IPS-15b (cell line): ENCODE measurements around the gene SPDYC.

Source experiments
- H3K27me3 ChIP-seq: one replicate; pipeline ENCODE4 v1.6.1; 2013; ENCODE audit warnings: low read length; ENCODE audit not compliant: control insufficient read depth, insufficient read depth
- H3K36me3 ChIP-seq: one replicate; pipeline ENCODE4 v1.6.1; 2013; ENCODE audit warnings: low read length; ENCODE audit not compliant: control insufficient read depth, insufficient read depth
- H3K4me1 ChIP-seq: one replicate; pipeline ENCODE4 v1.6.1; 2013; ENCODE audit warnings: mild to moderate bottlenecking, low read length; ENCODE audit not compliant: control insufficient read depth, insufficient read depth
- H3K4me3 ChIP-seq: one replicate; pipeline ENCODE4 v1.5.1; 2013; ENCODE audit warnings: low read depth, low read length
- H3K9ac ChIP-seq: one replicate; pipeline ENCODE4 v1.6.1; 2013; ENCODE audit warnings: low read depth, mild to moderate bottlenecking, low read length
- H3K9me3 ChIP-seq: one replicate; pipeline ENCODE4 v1.6.1; 2013; ENCODE audit warnings: mild to moderate bottlenecking, low read length; ENCODE audit not compliant: control insufficient read depth, insufficient read depth

SPDYC gene

DNA sequence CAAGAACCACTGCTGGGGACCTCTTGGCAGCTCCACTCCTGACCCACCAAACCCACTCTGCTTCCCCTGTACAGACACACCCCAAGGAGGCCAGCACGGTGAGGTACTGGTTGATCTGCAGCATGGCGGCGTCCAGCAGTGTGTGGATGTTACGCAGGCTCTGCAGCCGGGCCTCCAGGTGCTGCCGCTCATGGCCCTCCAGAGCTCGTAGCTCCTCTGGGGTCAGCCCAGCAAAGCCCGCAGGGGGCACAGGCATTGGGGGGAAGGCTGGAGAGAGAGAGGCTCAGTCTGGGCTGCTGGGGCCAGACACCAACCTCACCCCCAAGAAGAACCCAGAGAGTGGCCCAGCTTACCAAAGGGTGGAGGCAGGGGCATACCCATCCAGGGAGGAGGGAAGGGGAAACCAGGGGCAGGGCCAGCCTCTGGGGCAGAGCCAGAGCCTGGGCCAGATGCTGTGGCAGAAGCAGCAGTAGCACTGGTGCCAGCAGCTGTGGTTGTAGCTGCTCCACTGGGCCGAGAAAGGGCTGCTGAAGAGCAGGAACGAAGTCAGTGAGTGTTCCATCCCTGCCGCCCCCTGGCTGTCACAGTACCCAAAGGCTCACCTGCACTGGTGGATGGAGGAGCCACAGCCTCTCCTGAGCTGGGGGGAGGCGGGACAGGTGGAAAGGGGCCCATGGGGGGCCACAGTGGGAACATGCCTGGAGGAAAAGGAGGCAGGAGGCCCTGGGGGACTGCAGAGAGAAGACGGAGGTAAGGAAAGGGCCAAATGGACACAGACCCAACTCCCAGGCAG is 40.2 kb upstream of the SPDYC start:
- no peak overlapping the region for H3K9ac ChIP-seq
- H3K4me1 ChIP-seq: no peaks in the 10 kb centered on the region
- no peaks in the 10 kb centered on the region for H3K9me3 ChIP-seq
- H3K36me3 ChIP-seq: peaks cover 73% of the 10 kb centered on the region
- no peaks in the 10 kb centered on the region for H3K27me3 ChIP-seq
- H3K4me3 ChIP-seq: no peak overlapping the region

DNA sequence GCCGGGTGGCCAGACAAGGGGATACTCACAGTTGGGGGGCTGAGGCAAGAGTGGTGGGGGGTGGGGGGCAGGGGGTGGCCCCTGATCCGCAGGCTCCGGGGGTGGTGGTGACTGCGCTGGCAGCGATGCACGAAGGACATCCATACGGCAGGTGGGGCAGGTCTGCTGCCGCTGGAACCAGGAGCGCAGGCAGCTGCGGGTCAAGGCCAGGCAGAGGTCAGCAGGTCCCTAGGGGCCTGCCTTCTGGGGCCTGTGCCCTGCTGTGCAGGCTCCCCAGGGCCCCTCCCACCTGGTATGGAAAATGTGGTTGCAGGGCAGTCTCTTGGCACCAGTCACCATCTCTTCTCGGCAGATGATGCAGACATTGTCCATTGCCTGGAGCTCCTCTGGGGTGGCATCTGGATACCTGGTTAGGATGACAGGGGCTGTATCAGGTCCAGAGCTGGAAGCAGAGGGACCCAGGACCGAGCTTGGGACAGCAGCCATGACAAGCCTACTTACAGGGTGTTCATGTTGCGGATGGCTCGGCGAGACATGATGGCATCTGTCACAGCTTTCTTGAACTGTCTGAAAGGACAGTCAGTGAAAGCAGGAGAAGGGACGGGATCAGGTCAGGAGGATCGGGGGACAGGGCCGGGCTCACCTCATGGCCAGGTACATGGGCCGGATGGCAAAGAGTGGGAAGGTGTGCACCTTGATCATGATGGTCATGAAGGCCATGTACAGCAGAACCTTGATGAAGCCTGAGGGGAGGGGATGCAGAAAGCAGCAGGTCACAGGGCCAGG is 39.2 kb upstream of the SPDYC start:
- no peak overlapping the region for H3K4me3 ChIP-seq
- peaks cover 3% of the 10 kb centered on the region for H3K4me1 ChIP-seq
- H3K27me3 ChIP-seq: no peaks in the 10 kb centered on the region
- H3K36me3 ChIP-seq: peaks cover 64% of the 10 kb centered on the region
- H3K9ac ChIP-seq: no peak overlapping the region
- no peaks in the 10 kb centered on the region for H3K9me3 ChIP-seq

DNA sequence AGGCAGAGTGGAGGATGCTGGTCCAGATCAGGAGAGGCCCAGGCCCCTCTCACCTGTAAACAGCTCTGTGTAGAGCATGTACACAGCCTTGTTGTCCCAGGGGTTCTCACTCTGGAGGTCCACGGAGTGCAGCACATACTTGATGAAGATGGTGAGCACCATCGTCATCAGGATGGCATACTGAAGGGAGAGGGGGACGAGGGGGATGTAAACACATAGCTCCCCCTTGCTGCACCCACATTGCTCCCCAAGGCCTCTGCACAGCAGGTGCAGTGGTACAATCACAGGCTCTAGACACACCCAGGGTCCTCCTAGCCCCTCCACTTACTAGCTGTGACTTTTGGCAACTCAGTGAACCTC is 38.6 kb upstream of the SPDYC start:
- no peaks in the 10 kb centered on the region for H3K27me3 ChIP-seq
- H3K4me3 ChIP-seq: no peak overlapping the region
- H3K9me3 ChIP-seq: no peaks in the 10 kb centered on the region
- peaks cover 4% of the 10 kb centered on the region for H3K4me1 ChIP-seq
- H3K9ac ChIP-seq: no peak overlapping the region
- H3K36me3 ChIP-seq: peaks cover 59% of the 10 kb centered on the region

DNA sequence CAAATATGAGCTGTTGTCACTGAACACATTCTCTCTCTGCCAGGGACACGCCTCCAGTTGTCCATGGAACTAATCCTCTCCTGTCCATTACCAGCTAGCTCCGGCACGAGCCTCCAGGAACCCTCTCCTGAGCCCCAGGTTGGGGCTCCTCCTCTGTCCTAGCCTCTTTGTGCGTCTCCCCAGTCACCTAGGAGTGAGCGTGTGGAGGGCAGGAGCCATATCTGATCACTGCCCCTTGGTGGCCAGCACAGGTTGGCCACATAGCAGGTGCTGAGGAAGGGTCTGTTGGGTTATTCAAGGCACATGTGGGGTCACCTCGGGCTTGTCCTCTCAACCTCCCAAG is 38.2 kb upstream of the SPDYC start:
- Histone ChIP-seq H3K9ac (no peak overlapping the region), H3K27me3 (no peaks in the 10 kb centered on the region), H3K4me3 (no peak overlapping the region), H3K9me3 (no peaks in the 10 kb centered on the region), H3K4me1 (peaks cover 4% of the 10 kb centered on the region), H3K36me3 (peaks cover 54% of the 10 kb centered on the region)

DNA sequence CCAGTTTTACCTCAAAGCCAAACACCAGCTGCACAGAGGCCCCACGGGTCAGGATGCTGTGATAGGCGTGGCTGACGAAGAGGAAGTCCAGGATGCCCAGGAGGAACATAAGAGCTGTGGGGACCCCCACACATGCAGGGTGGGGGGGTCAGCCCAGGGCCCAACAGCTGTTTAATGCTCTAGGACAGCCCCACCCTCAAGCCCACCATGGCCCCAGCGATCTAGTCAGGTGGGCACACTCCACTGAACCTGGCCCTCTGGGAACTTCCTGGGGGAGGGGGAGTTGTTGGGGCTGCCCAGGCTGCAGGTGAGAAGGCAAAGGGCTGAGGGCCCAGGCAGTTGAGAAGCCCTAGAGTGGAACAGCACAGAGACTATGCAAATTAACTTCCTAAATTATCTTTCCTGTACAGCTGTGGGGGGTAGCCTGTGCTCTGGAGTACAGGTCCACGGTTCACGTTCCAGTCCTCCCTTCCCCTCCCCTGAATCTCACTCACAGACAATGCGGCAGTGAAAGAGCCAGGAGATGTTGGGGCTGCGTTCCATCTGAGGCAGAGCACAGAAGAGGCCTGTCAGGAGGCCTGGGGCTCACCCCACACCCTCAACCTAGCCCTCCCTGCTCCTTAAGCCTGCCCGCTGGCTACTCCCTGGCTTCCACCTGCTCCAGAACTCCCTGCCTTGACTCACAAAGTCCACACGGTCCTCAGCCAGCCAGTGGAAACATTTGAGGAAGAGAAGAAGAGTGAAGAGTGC is 37.6 kb upstream of the SPDYC start:
- H3K36me3 ChIP-seq: peaks cover 53% of the 10 kb centered on the region
- no peak overlapping the region for H3K4me3 ChIP-seq
- no peaks in the 10 kb centered on the region for H3K9me3 ChIP-seq
- no peaks in the 10 kb centered on the region for H3K27me3 ChIP-seq
- H3K9ac ChIP-seq: no peak overlapping the region
- H3K4me1 ChIP-seq: peaks cover 4% of the 10 kb centered on the region

DNA sequence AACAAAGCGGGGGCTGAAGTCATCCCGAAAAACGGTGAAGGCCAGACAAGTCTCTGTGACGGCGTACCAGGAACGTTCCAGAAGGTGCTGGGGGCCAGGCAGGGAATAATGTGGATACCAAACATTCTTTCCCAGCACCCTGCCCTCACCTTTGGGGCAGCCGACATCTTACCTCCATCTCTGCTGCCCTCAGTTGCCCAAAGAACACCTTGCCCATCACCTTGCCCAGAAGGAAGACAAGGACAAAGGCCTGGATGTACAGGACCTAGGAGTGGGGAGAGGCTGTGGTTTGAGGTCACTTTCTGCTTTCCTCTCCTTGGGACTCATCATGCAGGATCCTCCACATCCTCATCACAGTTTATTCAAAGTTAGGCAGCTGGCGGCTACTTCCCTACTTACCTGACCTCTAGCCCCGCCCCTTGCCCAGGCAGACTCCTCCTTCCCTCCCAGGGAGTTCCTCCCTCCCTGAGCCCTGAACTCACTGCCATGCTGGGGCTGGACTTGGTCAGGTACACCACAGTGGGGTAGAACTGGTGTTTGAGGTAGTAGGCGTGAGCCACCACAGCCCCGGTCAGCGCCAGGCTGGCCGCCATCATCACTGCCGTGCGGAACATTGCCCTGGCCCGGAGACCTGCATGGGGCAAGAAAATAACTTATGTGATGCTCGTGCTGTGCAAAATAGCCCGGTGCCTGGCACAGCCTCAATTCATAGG is 36.9 kb upstream of the SPDYC start:
- Histone ChIP-seq H3K4me3 (peak overlapping the region; percentile 99), H3K36me3 (peaks cover 47% of the 10 kb centered on the region), H3K27me3 (no peaks in the 10 kb centered on the region), H3K9me3 (no peaks in the 10 kb centered on the region), H3K9ac (peak overlapping the region; percentile 96), H3K4me1 (peaks cover 4% of the 10 kb centered on the region)

DNA sequence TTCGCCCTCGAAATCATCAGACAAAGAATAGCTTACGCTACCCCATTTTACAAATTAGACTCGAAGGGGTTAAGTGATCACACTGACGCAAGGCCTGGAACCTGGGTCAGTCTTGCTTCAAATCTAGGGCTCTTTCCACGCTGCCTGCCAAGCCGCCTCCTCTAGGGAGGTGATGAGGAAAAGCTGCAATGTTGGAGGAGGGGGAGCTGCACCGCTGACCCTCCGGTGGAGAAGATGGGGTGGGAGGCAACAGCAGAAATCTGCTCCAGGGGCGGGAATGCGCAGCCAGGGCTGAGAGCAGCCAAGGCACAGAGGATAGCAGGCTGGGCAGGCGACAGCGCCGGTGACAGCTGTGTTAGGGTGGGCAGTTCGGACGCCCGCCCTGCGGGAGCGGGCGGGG is 36.3 kb upstream of the SPDYC start:
- Histone ChIP-seq H3K9me3 (no peaks in the 10 kb centered on the region), H3K9ac (peak overlapping the region; percentile 96), H3K27me3 (no peaks in the 10 kb centered on the region), H3K4me3 (peak overlapping the region; percentile 99), H3K36me3 (peaks cover 41% of the 10 kb centered on the region), H3K4me1 (peaks cover 4% of the 10 kb centered on the region)

DNA sequence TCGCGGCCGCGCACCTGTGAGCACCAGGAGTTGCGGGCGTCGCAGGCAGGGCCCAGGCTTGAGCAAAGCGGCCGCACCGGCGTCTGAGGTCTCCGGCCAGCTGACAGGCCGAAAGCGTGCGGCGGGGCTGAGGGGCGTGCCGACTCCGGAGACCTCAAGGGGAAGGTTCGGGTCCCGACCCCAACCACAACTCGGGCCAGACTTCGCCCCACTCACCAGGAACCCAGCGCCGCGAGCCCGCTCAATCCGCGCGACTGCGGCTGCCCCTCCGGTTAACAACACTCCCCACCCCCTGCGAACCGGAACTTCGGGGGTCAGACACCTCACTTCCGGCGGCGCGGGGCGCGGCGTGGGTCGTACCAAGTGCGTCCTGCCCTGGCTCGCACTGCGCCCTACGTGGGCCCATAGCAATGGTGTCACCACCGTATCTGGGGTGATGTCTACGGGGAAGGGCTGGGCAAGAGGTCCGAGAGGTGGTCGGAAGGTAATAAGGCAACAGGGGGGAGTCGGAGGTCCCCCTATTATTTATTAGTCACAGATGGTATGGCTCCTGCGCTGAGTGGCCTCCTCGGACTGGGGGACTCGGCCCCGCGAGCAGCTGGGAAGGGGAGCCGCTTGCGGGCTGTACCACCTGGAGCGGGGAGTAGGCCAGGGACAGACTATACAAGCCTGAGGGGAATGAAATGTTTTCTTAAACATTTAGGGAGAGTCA is 35.6 kb upstream of the SPDYC start, which contains the start of gene SYVN1:
Gene SYVN1, minus strand, starts transcription at position 280 of the 712 bp plus-strand sequence. CDS start 918 bp downstream, outside the sequence.
- peak within 1 kb of the TSS; percentile 99 for H3K4me3 ChIP-seq
- H3K27me3 ChIP-seq: no peaks in the 10 kb centered on the region
- peaks cover 4% of the 10 kb centered on the region for H3K4me1 ChIP-seq
- no peaks in the 10 kb centered on the region for H3K9me3 ChIP-seq
- H3K9ac ChIP-seq: peak within 1 kb of the TSS; percentile 96
- H3K36me3 ChIP-seq: peaks cover 36% of the 10 kb centered on the region

DNA sequence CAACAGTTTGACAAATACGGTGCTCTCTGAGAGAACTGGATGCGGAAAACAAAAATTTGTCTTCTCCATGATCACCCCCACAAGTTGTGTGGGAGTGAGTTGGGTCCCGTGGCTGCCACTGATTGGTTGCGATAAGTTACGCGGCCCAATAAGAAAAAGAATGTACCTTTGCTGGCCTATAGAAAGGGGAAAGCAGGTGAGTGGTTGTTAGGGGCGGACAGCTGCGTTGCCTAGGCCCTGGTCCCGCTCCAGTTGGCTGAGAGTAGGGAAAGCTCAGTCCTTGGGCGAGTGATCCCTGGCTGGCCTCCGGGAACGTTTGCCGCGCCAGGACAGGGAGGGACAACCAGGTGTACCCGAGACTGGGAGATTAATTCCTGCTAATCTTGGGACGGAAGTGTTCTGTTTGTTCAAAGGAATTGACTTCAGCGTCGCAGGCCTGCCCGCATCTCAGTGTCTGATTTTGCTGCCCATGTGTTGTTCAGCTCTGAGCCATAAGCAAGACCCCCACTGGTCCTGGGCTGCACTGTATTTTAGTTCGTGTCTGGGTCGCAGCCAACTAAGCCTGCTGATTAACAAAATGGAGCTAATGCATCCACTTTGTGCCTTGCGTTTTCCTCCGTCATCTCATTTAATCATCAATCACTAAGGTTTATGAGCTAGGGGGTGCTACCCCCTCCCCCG is 34.9 kb upstream of the SPDYC start:
- peaks cover 29% of the 10 kb centered on the region for H3K36me3 ChIP-seq
- no peaks in the 10 kb centered on the region for H3K27me3 ChIP-seq
- no peaks in the 10 kb centered on the region for H3K9me3 ChIP-seq
- H3K9ac ChIP-seq: peak overlapping the region; percentile 96
- H3K4me1 ChIP-seq: peaks cover 4% of the 10 kb centered on the region
- peak overlapping the region; percentile 99 for H3K4me3 ChIP-seq

DNA sequence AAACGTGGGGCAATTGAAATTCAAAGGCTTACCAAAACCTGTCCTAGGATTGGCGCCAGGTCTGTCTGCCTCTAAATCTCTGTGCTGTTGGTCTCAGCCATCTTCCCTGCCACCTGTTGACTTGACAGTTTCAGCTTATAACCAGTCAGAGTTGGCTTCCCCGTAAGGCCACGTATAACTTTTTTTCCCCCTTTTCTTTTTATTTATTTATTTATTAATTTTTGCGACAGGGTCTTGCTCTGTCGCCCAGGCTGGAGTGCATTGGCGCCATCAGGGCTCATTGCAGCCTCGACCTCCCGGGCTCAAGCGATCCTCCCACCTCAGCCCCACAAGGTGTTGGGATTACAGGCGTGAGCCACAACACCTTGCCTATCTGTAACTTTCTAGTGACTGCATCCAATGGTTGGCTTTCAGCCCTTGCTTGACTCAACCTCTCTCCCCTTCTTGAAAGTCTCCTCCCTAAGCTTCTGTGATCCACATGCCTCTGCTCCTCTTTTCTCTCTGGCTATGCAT is 34.3 kb upstream of the SPDYC start:
- peaks cover 4% of the 10 kb centered on the region for H3K4me1 ChIP-seq
- no peaks in the 10 kb centered on the region for H3K9me3 ChIP-seq
- H3K4me3 ChIP-seq: peak overlapping the region; percentile 99
- peaks cover 25% of the 10 kb centered on the region for H3K36me3 ChIP-seq
- H3K27me3 ChIP-seq: no peaks in the 10 kb centered on the region
- peak overlapping the region; percentile 67 for H3K9ac ChIP-seq
